HCT116 (cell line): ENCODE results near the gene ABTB2.

Experiments used
- EGR1 ChIP-seq: IDR thresholded peaks from 2 replicates; pipeline ENCODE4 v1.6.1; 2012; ENCODE audit warnings: low read depth
- ELF1 ChIP-seq: IDR thresholded peaks from 2 replicates; pipeline ENCODE4 v1.6.1; 2012; ENCODE audit warnings: low read depth, borderline replicate concordance
- EZH2 ChIP-seq: fragments of 200-600 bp; sonication (generic); IDR thresholded peaks from 2 replicates; pipeline ENCODE4 v1.6.1; 2017; ENCODE audit warnings: antibody characterized with exemption, mixed run types
- POLR2A ChIP-seq: IDR thresholded peaks from 2 replicates; pipeline ENCODE4 v1.7.0; 2011; ENCODE audit warnings: borderline replicate concordance; ENCODE audit not compliant: insufficient read depth, insufficient read length; ENCODE audit errors: extremely low read depth
- POLR2AphosphoS5 ChIP-seq: IDR thresholded peaks from 2 replicates; pipeline ENCODE4 v1.6.1; 2011; ENCODE audit warnings: mild to moderate bottlenecking, low read depth, low read length, moderate library complexity
- RAD21 ChIP-seq: IDR thresholded peaks from 2 replicates; pipeline ENCODE4 v1.6.1; 2012; ENCODE audit warnings: low read depth, mild to moderate bottlenecking
- SIN3A ChIP-seq: IDR thresholded peaks from 2 replicates; pipeline ENCODE4 v1.6.1; 2012; ENCODE audit warnings: low read depth
- SRF ChIP-seq: IDR thresholded peaks from 2 replicates; pipeline ENCODE4 v1.6.1; 2012; ENCODE audit warnings: low read depth
- ZNF274 ChIP-seq: fragments of 200-500 bp; sonication (Bioruptor generic); IDR thresholded peaks from 2 replicates; pipeline ENCODE4 v1.6.1; 2014; ENCODE audit warnings: mild to moderate bottlenecking, low read depth, low read length, inconsistent platforms
- TF ChIP-seq, protein P1 (sequence below), 3 experiments: fragments of 200-600 bp in 1 of 3; sonication (generic) in 1 of 3; IDR thresholded peaks in 2 of 3; conservative IDR thresholded peaks in 1 of 3; 2 replicates each; pipeline ENCODE4 v1.5.1; 2012 to 2017; ENCODE audit warnings: low read depth in 2 of 3, low read length in 2 of 3, antibody characterized with exemption in 1 of 3, borderline replicate concordance in 1 of 3, control low read depth in 1 of 3, mild to moderate bottlenecking in 1 of 3, mixed read lengths in 1 of 3, mixed run types in 1 of 3, moderate library complexity in 1 of 3; ENCODE audit not compliant: insufficient read depth in 1 of 3
- TF ChIP-seq, protein P2 (sequence below): IDR thresholded peaks from 2 replicates; pipeline ENCODE4 v1.6.1; 2012; ENCODE audit warnings: low read depth
- TF ChIP-seq, protein P3 (sequence below): IDR thresholded peaks from 2 replicates; pipeline ENCODE4 v1.6.1; 2012

DNA sequence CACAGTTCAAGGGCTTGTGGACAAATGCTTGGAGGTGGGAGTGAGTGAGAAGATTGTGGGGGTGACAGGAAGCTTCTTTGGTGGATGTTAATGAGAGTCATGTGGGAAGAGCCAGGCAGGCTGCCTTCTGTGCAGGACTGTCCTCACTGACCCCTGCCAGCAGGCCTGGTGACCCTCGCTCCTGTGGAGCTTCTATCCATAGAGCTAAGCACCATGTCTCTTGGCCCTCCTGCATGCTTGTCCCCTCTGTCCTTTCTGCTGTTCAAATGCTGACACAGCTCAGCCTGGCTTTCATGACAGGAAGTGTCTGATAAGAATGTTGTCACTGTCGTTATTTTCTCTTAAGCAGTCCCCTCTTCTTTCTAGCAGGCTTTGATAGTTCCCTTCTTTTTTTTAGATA lies 214.8 kb downstream of the ABTB2 start:
- TF ChIP-seq, protein P1, sequence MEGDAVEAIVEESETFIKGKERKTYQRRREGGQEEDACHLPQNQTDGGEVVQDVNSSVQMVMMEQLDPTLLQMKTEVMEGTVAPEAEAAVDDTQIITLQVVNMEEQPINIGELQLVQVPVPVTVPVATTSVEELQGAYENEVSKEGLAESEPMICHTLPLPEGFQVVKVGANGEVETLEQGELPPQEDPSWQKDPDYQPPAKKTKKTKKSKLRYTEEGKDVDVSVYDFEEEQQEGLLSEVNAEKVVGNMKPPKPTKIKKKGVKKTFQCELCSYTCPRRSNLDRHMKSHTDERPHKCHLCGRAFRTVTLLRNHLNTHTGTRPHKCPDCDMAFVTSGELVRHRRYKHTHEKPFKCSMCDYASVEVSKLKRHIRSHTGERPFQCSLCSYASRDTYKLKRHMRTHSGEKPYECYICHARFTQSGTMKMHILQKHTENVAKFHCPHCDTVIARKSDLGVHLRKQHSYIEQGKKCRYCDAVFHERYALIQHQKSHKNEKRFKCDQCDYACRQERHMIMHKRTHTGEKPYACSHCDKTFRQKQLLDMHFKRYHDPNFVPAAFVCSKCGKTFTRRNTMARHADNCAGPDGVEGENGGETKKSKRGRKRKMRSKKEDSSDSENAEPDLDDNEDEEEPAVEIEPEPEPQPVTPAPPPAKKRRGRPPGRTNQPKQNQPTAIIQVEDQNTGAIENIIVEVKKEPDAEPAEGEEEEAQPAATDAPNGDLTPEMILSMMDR (IDR thresholded peaks at IDR 0.05 in 2 of 3, conservative IDR thresholded peaks at IDR 0.05 in 1 of 3; ENCODE audit: borderline replicate concordance in 1 of 3, insufficient read depth in 1 of 3, low read depth in 2 of 3, low read length in 2 of 3), result no peak
- TF ChIP-seq POLR2A (no peak), RAD21 (no peak), SIN3A (no peak), ZNF274 (no peak), POLR2AphosphoS5 (no peak), ELF1 (no peak), EGR1 (no peak), SRF (no peak), EZH2 (no peak)
- TF ChIP-seq, protein P2, sequence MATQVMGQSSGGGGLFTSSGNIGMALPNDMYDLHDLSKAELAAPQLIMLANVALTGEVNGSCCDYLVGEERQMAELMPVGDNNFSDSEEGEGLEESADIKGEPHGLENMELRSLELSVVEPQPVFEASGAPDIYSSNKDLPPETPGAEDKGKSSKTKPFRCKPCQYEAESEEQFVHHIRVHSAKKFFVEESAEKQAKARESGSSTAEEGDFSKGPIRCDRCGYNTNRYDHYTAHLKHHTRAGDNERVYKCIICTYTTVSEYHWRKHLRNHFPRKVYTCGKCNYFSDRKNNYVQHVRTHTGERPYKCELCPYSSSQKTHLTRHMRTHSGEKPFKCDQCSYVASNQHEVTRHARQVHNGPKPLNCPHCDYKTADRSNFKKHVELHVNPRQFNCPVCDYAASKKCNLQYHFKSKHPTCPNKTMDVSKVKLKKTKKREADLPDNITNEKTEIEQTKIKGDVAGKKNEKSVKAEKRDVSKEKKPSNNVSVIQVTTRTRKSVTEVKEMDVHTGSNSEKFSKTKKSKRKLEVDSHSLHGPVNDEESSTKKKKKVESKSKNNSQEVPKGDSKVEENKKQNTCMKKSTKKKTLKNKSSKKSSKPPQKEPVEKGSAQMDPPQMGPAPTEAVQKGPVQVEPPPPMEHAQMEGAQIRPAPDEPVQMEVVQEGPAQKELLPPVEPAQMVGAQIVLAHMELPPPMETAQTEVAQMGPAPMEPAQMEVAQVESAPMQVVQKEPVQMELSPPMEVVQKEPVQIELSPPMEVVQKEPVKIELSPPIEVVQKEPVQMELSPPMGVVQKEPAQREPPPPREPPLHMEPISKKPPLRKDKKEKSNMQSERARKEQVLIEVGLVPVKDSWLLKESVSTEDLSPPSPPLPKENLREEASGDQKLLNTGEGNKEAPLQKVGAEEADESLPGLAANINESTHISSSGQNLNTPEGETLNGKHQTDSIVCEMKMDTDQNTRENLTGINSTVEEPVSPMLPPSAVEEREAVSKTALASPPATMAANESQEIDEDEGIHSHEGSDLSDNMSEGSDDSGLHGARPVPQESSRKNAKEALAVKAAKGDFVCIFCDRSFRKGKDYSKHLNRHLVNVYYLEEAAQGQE, result no peak
- TF ChIP-seq, protein P3, sequence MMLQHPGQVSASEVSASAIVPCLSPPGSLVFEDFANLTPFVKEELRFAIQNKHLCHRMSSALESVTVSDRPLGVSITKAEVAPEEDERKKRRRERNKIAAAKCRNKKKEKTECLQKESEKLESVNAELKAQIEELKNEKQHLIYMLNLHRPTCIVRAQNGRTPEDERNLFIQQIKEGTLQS, result no peak
